CD4-positive, alpha-beta T cell treated with Interleukin-17A for 1 hour (primary cell): ENCODE measurements around the gene NR1I3.
"Not testable (repeated sequence)": the region's sequence is repeated elsewhere in the genome, so short reads cannot be mapped to it uniquely, and the experiment has no call there.

Experiments
- DNase-seq: peaks from one replicate; pipeline ENCODE4 v3.0.0-alpha.2; 2020

The NR1I3 gene

DNA sequence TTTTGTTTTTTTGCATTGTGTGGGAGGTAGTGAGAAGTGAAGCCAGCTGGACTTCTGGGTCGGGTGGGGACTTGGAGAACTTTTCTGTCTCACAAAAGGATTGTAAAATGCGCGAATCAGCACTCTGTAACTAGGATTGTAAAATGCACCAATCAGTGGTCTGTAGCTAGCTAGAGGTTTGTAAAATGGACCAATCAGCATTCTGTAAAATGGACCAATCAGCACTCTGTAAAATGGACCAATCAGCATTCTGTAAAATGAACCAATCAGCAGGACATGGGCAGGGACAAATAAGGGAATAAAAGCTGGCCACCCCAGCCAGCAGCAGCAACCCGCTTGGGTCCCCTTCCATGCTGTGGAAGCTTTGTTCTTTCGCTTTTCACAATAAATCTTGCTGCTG, 12.1 kb upstream of the NR1I3 start:
- not testable (repeated sequence) for DNase-seq

DNA sequence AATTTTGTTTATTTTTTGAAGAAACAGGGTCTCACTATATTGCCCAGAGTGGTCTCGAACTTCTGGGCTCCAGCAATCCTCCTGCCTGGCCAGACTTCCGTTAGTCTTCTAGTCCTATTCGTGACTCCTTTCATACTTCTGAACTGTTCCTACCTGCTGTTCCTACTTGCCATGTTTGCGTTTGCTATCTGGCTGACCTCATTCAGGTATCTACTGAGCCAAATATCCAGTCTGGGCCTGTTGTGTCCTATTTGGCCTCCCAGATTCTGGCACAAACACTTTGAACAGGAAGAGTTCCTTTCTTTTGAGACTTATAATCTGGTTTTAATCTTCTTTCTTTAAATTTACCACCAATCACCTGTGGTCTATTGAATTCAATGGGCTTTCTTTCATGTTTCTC, 6.9 kb upstream of the NR1I3 start:
- DNase-seq: no peak

DNA sequence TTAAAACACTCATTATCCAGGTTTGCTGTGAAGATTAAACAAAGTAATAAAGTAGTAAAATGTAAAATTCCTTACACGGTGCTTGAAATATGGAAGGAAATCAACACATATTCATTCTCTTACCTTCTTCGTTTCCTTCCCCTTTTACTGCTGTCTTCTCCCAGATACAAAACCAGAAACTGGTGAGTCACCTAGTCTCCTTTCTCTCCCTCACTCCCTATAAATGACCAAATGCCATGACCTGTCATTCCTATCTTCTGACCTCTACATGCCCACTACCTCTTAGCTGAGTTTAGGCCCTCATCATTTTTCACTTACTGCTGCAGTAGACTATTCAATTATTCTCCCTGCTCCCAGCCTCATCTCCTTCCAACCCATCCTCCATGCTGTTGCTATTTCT, 4.3 kb upstream of the NR1I3 start:
- DNase-seq: no peak

DNA sequence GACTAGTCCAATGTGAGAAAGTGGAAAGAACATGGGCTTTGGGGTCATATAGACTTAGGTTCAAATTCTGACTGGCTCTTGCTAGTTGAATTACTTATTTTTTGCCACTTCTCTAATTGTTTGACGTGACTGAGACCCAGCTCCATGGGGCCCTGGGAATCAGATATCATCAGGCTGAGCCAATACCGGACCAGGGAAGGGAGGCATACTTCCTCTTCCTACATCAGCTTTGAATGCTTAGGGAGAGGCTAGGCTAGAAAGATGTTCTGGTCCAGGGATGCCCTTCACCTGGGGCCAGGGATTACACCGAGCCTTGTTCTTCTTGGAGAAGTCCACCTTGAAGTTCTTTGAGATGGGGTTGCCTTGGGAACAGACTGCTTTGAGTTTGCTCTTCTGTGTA, 3.7 kb upstream of the NR1I3 start:
- DNase-seq: no peak

DNA sequence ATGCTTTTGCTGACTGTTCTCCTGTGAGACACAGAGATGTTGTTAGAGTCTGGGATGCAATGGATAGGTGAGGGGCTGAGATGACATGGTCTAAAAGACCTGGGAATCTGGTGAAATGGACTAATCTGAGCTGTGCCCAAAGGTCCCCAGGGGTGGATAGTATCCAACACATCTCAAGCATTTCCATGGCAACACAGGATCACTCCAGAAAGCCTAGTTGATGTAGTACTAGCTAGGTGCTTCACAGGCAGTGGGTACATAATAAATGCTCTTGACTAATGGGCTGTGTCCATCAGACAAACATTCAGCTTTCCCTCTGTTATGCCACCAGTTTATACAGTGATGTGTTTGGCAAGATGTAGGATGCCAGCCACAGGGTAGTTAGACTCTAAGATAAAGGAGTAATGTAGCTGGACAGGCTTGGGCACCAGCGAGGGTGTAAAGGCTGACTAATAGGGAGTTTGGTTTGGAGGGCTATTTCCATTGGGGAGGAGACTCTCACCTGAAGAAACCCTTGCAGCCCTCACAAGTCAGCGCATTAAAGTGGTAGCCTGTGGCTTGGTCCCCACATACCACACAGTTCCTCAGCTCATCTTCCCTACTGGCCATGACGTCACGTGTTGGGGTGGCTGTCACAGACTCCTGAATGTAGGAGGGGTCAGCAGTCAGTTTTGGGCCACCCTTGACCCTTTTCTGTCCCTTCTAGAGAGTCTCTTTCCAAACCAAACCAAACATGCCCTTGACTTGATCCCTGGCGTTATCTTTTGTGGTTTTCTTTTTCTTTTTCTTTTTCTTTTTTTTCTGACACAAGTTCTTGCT, 1.8 kb downstream of the NR1I3 start:
- no peak for DNase-seq

DNA sequence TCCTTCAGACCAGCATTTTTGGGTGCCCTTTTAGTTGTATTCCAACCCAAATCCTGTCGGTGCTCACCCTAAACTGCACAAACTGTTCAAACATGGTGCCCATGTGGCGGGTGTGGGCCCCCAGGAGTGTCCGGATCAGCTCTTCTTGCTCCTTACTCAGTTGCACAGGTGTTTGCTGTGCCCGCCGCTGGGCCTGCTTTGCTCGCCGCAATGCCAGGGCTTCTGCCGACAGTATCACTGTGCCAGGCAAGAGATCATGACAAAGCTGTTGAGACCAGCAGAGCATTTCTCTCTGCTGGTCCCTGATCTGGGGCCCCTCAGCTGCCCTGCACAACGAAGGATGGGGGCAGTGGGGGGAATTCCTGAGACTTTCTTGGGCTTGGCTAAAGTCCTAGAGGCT, 4.9 kb downstream of the NR1I3 start:
- DNase-seq: no peak

DNA sequence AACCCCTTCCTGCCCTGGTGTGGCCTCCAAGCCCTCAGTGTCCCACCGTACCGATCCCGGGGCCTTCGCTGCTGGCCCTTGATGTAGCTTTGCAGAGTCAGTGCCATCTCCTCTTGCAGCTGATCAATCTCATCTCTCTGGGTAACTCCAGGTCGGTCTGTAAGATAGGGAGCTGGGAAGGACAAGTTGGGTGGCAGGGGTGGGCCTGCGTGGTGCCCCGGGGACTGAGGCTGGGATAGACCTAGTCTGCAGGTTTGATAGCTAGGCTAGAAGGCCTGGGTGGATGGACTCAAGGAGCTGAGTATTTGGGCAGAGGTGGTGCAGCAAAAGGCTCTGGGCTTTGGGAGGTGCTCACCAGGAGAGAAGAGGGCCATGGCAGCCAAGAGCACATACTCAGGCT, 7.2 kb downstream of the NR1I3 start:
- DNase-seq: no peak

DNA sequence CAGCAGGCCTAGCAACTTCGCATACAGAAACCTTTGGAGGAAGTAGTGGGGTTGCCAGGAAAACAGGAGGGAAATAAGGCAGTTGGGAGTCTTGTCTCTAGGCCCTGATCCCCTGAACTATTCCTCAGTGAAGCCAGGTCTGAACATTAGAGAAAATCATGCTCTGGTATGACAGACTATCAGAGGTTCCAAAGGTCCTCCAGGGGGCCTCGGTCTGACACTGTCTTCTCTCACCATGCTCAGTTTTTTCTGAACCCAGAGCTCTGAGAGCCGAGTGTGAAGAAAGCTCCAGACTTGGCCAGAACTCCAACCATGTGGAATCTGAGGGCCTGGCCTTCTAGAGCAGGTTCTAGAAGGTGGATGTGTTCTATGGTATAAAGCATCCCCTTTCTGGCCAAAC, 8.1 kb downstream of the NR1I3 start:
- DNase-seq: no peak

DNA sequence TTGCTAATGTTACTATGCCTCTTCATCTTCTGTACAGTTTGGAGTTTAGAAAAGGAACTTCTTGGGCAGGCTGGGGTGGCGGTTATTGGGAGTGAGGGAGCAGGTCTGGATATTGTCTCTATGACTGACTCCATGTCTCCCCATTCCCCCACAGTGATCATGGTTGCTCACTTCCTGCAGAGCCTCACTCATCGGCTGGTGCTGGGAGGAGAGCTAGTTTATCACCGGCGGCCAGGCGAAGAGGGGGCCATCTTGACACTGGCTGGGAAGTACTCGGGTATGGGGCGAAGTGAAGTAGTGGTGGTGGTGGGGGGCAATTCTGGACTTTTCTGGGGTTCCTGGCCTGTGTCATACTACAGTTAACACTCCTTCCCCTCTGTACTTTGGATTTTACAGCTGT, 10.0 kb downstream of the NR1I3 start:
- DNase-seq: no peak

DNA sequence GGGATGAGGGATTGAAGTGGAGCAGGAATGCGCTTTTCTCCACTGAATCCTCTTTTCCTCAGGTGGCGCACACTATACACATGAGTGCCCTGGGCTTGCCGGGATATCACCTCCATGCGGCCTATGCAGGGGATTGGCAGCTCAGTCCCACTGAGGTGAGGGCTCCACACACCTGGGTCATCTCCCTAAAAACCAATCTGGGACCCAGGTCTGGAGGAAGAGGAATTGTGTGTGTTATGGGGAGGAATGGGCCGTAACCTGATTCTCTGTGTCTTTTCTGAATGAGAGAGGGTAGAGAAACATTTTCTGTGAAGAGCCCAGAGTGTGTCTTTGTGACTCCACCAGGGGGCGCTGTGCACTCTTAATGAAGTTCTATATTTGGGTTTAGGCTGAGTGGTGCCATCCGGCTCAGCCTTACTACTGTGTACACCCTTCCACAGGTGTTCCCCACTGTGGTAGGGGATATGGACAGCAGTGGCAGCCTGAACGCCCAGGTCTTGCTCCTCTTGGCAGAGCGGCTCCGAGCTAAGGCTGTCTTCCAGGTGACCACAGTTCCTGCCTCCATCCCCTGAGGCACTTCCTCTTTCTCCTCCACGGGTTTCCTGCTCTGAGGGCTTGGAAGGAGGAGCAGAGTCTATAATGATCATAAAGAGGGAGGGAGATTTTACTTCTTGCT, 10.7 kb downstream of the NR1I3 start:
- DNase-seq: peak; percentile 90

DNA sequence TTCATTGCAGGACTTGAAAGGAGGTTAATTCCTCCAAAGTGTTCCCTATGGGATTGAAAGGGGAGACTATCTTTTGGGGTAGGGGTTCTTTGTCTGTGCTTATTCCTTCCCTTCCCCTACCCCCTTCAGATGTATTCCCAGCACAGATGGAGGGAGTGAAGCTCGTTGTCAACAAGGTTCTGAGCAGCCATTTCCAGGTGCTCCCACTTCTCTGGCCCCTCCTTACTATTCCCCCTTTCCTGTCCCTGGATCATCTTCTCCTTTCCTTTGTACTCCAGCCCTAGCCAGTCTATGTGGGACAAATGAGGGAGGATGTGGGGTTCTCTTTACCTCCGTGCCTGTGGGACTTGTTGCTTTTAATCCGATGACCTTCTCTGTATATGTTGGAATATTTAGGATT, 11.2 kb downstream of the NR1I3 start:
- DNase-seq: no peak

DNA sequence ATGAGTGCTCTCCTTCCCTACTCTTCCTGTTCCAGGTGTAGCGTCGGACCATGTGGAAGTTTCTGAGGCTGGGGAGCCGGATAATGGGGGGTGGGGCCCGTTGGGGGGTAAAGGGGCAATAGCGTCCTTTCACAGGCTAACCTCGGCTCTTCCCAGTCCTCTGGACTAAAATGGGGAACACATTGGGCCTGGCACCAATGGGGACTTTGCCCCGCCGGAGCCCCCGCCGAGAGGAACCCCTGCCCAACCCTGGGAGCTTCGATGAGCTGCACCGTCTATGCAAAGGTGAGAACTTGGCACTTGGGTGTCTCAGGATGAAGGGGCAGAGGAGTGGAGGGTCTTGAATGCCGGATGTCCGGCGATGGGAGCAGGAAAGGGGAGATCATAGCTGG, 11.7 kb downstream of the NR1I3 start:
- DNase-seq: no peak

DNA sequence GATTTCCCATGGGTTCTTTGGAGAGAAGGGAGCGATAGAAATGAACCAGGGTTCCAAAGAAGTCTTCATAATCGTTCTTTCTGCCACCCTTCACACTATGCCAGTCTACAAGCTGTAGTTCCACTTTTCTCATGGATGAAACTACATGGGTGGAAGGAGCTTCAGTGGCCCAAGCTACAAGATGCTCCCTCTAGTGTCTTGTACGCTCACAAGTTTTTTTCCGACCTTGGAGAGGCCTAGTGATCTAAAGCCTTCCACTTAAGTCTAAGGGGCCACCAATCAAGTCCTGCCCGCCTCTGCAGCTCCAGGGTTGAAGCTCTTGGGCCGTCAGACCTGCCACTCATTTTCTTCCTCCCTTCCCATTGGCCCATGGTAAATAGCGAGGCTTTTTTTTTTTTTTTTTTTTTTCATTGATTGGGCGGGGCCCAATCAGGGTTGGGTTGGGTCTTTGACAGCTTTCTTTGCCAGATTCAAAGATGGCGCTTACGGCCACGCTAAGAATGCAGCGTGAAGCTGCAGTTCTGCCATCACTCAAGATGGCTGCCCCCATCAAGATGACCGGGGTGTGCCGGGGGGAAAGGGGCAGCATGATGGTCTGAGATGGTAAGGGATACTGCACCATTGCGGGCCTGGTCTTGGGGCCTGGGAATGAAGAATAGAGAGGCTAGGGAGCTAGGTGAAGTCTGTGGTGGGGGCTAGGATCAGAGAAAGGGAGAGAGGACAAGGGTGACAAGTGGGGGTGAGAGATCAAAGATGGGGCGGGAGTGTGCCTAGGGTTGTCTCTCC, 12.3 kb downstream of the NR1I3 start, which contains the start of gene TOMM40L:
TSS of gene TOMM40L (plus strand) at position 527 of the 786 bp plus-strand sequence. CDS start 430 bp downstream, outside the sequence.
- peak; percentile 98 for DNase-seq

DNA sequence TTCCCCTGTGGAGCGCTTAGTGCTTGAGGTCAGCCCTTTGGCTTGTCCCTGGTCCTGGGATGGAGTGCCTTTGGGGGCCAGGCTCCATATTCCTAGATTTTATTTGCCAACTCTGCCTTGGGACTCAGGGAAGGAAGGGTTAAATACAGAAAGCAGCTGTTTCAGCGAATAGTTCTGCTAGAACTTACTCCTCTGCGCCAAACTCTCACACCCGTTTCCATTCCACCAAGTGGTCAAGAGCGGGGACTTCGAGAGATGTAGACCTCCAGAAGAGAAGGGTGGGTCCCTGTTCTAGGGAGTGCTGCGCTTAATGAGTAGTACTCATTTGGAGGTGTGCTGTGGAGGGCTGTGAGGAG, 12.8 kb downstream of the NR1I3 start:
- DNase-seq: no peak

DNA sequence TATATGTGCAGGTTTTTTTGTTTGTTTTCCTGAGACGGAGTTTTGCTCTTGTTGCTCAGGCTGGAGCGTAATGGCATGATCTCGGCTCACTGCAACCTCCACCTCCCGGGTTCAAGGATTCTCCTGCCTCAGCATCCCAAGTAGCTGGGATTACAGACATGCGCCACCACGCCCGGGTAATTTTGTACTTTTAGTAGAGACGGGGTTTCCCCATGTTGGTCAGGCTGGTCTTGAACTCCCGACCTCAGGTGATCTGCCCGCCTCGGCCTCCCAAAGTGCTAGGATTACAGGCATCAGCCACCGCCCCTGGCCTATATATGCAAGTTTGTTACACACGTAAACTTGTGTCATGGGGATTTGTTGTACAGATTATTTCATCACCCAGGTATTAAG, 13.3 kb downstream of the NR1I3 start:
- not testable (repeated sequence) for DNase-seq

DNA sequence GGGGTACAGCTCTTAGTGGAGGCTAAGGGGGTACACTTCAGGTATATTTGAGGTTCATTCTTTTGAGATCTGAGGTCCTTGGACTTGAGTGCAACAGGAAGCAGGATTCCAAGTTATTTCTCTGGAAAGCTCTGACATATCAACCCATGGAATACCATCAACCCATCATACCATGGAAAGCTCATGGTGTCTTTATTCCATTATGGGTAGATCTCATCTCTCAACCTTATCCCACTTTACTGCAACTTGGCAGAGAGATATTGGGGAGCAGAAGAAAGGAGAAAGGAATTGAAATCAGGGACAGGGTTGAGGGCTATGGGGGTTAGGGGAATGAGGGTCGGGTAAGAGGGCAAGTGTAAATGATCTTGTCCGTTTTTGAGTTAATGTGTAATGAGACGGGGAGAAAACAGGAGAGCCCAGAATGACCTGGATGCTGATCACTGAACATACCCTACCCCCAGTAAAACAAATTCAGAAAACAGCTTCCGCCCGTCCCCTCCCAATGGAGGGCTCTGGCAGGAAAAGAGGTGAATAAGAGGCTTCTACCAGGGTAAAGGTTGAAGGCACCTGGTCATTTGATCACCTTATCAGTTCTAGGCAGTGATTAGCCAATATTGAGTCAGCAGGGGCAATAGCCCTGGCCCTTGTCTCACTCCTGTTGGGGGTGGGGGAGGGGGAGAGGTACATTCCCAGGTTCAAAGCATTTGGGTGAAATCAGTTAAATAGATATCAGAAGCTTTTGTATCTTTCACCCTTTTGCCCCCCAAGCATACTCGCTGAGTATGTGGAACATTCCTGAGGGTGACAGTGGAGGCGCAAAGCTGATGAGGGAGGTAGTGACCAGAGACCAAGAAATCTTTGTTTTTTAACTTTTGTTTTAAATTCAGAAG, 14.0 kb downstream of the NR1I3 start:
- no peak for DNase-seq

DNA sequence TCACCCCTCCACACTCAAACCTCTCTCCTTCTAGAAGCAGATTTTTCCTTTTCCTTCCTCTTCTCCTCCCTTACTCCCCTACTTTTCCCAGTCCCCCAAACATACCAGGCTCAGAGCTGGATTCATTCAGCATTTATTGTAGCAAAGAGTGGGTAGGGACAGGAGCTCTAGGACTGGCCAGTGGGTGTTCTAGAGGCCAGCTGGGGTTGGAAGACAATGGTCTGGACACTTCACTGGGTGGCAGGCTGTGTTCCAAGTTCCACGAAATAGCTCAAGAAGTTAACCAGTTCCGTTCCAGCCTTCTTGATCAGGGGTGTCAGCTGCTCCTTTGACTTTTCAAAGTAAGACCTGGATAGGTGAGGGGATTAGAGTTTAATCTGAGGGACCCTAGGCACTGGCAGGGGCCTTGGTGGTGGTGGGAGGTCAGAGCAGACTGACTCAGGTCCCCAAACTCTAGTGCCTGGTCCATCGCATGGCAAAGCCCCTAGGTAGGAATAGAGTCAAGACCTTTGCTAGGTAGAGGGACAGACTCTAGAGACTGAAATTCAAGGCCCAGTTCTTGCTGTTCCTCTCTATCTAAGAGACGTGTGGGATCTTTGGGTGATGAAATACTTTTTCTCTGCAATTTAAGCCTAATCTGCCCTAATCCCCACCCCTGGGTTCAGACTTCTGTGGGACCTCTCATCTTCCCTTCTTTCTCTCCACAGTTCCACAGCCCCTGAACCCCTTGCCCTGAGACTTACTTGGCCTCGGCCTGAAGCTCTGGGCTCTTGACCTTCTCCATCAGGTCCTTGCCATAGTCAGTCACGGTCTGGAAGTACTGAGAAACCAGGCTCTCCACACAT, 15.6 kb downstream of the NR1I3 start:
- DNase-seq: no peak

DNA sequence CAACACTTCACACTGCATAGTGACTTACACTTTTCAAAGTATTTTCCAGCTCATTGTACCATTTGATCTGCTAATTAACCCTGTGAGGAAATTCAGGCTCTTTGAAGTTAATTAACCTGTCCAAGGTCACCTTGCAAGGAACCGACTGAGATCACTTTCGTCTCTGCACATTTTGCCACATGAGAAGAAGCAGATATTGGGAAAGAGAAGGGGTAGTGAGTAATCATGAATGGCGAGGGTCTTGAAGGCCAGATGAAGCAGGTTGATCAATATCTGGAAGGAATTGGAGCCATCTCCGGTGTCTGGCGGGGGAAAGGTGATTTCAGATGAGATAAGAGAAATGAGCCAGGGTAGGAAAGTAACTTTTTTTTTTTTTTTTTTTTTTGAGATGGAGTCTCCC, 18.0 kb downstream of the NR1I3 start:
- no peak for DNase-seq

DNA sequence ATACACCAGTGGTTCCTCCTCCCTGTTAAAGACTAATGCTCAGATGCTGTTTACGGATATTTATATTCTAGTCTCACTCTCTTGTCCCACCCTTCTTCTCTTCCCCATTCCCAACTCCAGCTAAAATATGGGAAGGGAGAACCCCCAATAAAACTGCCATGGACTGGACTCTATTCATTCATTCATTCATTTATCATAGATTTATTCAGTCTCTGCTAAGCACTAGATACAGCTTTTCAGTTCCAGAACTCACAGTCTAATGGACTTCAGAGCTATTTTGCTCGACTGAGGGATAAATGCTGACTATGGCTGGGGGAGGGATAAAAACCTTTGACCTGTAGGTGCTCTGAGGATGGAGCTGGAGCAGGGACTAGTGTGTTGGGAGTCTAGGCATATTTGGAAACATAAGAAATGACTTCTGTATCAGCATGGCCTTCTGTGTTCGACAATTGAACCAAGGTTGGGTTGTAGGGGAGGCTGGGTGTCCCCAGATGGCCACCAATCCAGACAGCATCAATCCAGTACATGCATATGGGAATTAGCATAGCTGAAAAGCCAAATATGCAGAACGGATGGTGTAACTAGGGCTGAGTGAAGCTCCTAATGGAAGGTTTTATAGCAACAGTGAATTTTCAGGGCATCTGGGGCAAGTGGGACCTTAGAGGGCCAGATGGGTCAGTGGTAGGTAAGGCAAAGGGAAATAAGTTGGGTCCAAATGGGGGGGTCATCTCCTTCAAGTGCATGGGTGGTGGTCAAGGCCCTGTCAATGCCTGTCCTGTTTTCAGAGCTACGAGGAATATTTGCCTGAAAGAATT, 18.7 kb downstream of the NR1I3 start:
- no peak for DNase-seq

DNA sequence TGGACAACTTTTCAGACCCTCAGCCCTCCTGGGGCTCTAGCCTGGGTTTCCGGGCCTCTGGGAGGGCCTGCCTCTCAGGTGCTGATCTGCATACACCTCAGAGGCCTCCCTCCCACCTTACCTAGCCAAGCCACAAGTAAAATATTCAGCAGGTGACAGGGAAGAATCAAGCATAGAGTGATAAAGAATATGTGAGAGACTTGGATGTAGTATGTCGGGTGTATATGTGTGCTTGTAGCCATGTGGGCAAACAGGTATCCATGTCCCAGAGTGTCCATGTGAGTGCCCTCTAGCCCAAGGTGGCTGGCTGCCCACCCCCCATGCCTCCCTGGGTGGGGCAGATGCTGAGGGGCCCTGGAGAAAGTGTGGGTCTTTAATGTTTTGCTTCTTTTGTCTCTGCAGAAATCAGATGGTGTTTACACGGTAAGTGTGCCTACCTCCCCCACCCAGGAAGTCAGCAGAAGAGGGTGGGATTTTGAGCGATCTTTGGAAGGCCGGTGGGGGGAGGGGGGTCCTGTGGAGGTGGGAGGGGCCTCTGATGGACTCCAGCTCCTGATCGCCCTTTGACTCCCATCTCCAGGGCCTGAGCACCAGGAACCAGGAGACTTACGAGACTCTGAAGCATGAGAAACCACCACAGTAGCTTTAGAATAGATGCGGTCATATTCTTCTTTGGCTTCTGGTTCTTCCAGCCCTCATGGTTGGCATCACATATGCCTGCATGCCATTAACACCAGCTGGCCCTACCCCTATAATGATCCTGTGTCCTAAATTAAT, 19.5 kb downstream of the NR1I3 start:
- DNase-seq: no peak
